Effector memory CD4-positive, alpha-beta T cell (primary cell): Measurements from ENCODE around the gene SLC7A8.
"Not testable (repeated sequence)": the region's sequence is repeated elsewhere in the genome, so short reads cannot be mapped to it uniquely, and the experiment has no call there.

Experiments
- DNase-seq, 3 donors: peaks; one replicate each; pipeline ENCODE4 v3.0.0-alpha.2; 2020
- H3K27ac ChIP-seq: 2 replicates; pipeline ENCODE4 v1.7.0; 2013; ENCODE audit warnings: mild to moderate bottlenecking, low read length, moderate library complexity; ENCODE audit not compliant: insufficient read depth, poor library complexity, severe bottlenecking
- H3K27me3 ChIP-seq: replicated peaks from 2 replicates; pipeline ENCODE4 v1.7.0; 2013; ENCODE audit warnings: mild to moderate bottlenecking, low read length; ENCODE audit not compliant: insufficient read depth, control insufficient read depth, poor library complexity, severe bottlenecking
- H3K36me3 ChIP-seq: 2 replicates; pipeline ENCODE4 v1.7.0; 2013; ENCODE audit warnings: mild to moderate bottlenecking, low read length, moderate library complexity; ENCODE audit not compliant: control insufficient read depth, insufficient read depth
- H3K4me1 ChIP-seq: 2 replicates; pipeline ENCODE4 v1.7.0; 2013; ENCODE audit warnings: low read length, mild to moderate bottlenecking; ENCODE audit not compliant: control insufficient read depth, insufficient read depth, poor library complexity, severe bottlenecking
- H3K4me3 ChIP-seq: 2 replicates; pipeline ENCODE4 v1.7.0; 2013; ENCODE audit warnings: low read length, low read depth, mild to moderate bottlenecking; ENCODE audit not compliant: insufficient read depth, poor library complexity, severe bottlenecking
- H3K9me3 ChIP-seq: 2 replicates; pipeline ENCODE4 v1.7.0; 2013; ENCODE audit warnings: mild to moderate bottlenecking, low read length, moderate library complexity; ENCODE audit not compliant: control insufficient read depth

The SLC7A8 gene

DNA sequence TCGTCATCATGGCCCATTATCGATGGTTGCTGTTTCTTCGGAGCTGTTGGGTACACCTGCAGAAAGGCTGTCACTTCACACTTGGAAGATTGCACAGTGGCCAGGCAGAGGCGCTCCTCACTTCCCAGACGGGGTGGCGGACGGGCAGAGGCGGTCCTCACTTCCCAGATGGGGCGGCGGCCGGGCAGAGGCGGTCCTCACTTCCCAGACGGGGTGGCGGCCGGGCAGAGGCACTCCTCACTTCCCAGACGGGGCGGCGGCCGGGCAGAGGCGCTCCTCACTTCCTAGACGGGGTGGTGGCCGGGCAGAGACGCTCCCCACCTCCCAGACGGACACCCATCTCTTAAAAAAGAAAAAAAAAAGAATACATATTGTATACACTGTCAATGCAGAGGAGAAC, 75.3 kb downstream of the SLC7A8 start:
- not testable (repeated sequence) for DNase-seq

DNA sequence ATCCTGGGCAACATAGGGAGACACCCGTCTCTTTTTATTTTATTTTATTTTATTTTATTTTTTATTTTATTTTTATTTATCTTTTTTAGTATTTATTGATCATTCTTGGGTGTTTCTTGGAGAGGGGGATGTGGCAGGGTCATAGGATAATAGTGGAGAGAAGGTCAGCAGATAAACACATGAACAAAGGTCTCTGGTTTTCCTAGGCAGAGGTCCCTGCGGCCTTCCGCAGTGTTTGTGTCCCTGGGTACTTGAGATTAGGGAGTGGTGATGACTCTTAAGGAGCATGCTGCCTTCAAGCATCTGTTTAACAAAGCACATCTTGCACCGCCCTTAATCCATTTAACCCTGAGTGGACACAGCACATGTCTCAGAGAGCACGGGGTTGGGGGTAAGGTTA, 75.8 kb downstream of the SLC7A8 start:
- not testable (repeated sequence) for H3K4me3 ChIP-seq, DNase-seq, H3K36me3 ChIP-seq, H3K4me1 ChIP-seq, H3K9me3 ChIP-seq, H3K27me3 ChIP-seq, H3K27ac ChIP-seq

More for the DNA sequence above, 75.3 kb downstream of the SLC7A8 start:
- not testable (repeated sequence) for H3K36me3 ChIP-seq, H3K27ac ChIP-seq, H3K4me3 ChIP-seq, H3K9me3 ChIP-seq, H3K27me3 ChIP-seq, H3K4me1 ChIP-seq

DNA sequence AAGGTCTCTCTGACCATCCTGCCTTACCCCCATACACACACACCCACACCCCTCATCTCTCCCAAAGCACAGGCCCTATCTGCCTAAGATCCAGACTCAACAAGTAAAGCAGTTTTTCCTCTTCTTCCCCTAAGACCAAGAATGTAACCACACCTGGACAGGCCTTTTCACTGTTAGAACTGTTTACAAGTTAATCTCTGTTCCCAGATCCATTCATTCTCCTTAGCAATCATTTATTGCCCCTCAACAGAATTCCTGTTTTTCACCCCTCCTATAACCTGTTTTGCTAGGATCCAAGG, 76.8 kb downstream of the SLC7A8 start:
- DNase-seq, result no peak
- Histone ChIP-seq H3K27me3 (no peaks in the 10 kb centered on the region), H3K27ac (no peak overlapping the region), H3K4me1 (no peaks in the 10 kb centered on the region), H3K9me3 (no peaks in the 10 kb centered on the region), H3K36me3 (no peaks in the 10 kb centered on the region), H3K4me3 (no peak overlapping the region)

GRCh38 chr14:23105348-23105824, 78.1 kb downstream of the SLC7A8 start:
- H3K4me1 ChIP-seq, result no peaks in the 10 kb centered on the region
- H3K27me3 ChIP-seq, result no peaks in the 10 kb centered on the region
- H3K9me3 ChIP-seq, result no peaks in the 10 kb centered on the region
- no peak overlapping the region for H3K27ac ChIP-seq
- H3K4me3 ChIP-seq, result no peak overlapping the region
- DNase-seq, result no peak
- no peaks in the 10 kb centered on the region for H3K36me3 ChIP-seq

GRCh38 chr14:23104591-23105347, 78.7 kb downstream of the SLC7A8 start, which contains the start of gene CIROP:
CIROP (minus strand) TSS chr14:23104989; CDS start chr14:23104920, 69 bp downstream.
- no peak for DNase-seq
- H3K27ac ChIP-seq, result no peak within 1 kb of the TSS

DNA sequence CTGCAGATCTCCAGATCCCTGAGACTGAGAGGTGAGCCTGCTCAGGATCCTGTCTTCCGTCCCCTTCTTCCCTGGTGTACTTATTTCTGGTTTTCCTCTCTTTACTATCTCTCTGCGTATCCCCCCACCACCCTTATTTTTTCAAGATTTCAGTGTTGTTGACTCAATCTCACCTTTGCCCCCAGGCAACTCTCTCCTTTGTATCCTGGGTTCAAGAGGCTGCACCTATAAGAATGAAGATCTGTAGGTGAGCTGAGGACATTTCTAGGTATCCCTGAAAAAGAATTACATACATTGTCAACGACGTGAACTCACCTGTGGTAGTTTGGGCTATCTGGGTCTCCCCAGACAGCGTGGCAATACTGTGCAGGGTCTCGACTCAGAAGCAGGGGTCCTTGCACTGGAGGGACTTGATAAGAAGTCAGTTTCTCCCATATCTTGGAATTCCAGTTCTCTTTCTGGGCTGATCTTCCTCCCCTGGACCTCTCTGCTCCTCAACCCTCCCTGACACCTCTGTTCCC, 79.3 kb downstream of the SLC7A8 start:
- Histone ChIP-seq H3K27me3 (no peaks in the 10 kb centered on the region), H3K27ac (no peak overlapping the region), H3K4me1 (no peaks in the 10 kb centered on the region), H3K9me3 (no peaks in the 10 kb centered on the region), H3K36me3 (peaks cover 6% of the 10 kb centered on the region), H3K4me3 (no peak overlapping the region)
- DNase-seq, result no peak

More at GRCh38 chr14:23104591-23105347, 78.7 kb downstream of the SLC7A8 start, which contains the start of gene CIROP:
- Histone ChIP-seq H3K27me3 (no peaks in the 10 kb centered on the region), H3K9me3 (no peaks in the 10 kb centered on the region), H3K4me3 (no peak within 1 kb of the TSS), H3K36me3 (peaks cover under 1% of the 10 kb centered on the region), H3K4me1 (no peaks in the 10 kb centered on the region)

GRCh38 chr14:23103581-23103980, 79.9 kb downstream of the SLC7A8 start:
- no peaks in the 10 kb centered on the region for H3K4me1 ChIP-seq
- no peak for DNase-seq
- H3K9me3 ChIP-seq, result no peaks in the 10 kb centered on the region
- no peak overlapping the region for H3K27ac ChIP-seq
- H3K4me3 ChIP-seq, result no peak overlapping the region
- H3K36me3 ChIP-seq, result peaks cover 10% of the 10 kb centered on the region
- H3K27me3 ChIP-seq, result no peaks in the 10 kb centered on the region

DNA sequence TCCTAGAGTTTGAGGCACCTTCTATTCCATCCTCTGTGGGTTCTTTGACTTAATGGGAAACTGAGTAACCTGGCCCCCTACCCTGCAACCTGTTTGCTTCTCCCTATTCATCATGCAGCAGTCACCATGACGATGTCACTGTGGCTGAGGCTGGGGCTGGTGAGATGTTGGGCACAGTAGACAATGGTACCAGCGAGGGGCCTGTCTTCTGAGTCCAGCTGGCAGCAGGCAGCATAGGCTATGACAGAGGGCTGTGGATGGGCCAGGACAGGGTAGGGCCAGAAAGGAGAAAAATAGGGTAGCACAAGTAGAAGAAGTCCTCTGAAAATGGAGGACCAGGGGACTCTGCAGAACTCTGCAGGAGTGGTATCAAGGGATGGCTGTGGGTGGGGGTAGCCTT, 80.7 kb downstream of the SLC7A8 start:
- Histone ChIP-seq H3K27me3 (no peaks in the 10 kb centered on the region), H3K4me1 (no peaks in the 10 kb centered on the region), H3K36me3 (peaks cover 18% of the 10 kb centered on the region), H3K4me3 (no peak overlapping the region), H3K9me3 (no peaks in the 10 kb centered on the region), H3K27ac (no peak overlapping the region)
- no peak for DNase-seq

DNA sequence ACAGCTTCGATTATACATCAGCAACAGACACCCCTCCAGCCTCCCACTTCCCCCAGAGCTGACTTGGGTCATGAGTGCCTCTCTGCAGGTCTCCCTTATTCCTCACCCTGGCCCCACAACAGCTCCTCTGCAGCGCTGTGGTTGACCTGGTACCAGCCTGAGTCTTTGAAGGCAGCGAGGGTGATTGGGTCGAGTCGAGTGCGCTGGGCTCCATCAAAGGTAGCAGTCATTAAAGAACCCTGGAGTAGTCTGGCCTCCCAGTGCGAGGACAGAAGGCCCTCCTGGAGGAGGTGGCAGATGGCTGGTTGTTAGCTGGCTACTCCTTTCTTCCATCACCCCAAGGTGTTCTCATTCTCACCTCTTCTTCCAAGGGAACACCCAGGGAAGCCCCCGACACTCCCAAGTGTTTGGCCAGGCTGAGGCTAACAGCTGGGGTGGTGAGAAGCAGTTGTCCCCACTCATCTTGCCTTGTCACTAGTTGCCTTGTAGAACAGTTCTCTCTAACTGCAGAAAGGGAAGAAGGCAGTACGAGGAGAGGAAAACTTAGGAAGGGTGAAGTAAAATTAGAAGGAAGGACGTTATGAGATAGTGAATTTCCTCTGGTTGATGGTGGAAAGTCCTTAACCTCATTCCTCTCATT, 81.4 kb downstream of the SLC7A8 start:
- H3K36me3 ChIP-seq, result peaks cover 22% of the 10 kb centered on the region
- H3K27ac ChIP-seq, result no peak overlapping the region
- H3K4me3 ChIP-seq, result no peak overlapping the region
- no peaks in the 10 kb centered on the region for H3K4me1 ChIP-seq
- DNase-seq, result no peak
- no peaks in the 10 kb centered on the region for H3K9me3 ChIP-seq
- H3K27me3 ChIP-seq, result no peaks in the 10 kb centered on the region
